ENCODE measurements around the gene SNAP47.

The SNAP47 gene

GRCh38 chr1:227753999-227754711 lies 18.9 kb downstream of the SNAP47 start:
- no peak for DNase-seq

- DNase-seq, result peak; percentile 55
These were observed 19.7 kb downstream of the SNAP47 start for GRCh38 chr1:227754958-227755357.

- no peak for DNase-seq
These were observed 21.1 kb downstream of the SNAP47 start for GRCh38 chr1:227756172-227756959.

- no peak for DNase-seq
These were observed 22.5 kb downstream of the SNAP47 start for GRCh38 chr1:227757781-227758180.

- no peak for DNase-seq
These were observed 23.1 kb downstream of the SNAP47 start for GRCh38 chr1:227758366-227758765.

- DNase-seq, result no peak
These were observed 24.4 kb downstream of the SNAP47 start for GRCh38 chr1:227759341-227760300.

- DNase-seq, result no peak
These were observed 25.1 kb downstream of the SNAP47 start for GRCh38 chr1:227760377-227760776.

- no peak for DNase-seq
These were observed 26.5 kb downstream of the SNAP47 start for GRCh38 chr1:227761621-227762230.

- peak; percentile 90 for DNase-seq
These were observed 27.1 kb downstream of the SNAP47 start for GRCh38 chr1:227762231-227762911.

- no peak for DNase-seq
These were observed 28.2 kb downstream of the SNAP47 start for GRCh38 chr1:227763246-227764018.

GRCh38 chr1:227764019-227764391 lies 28.8 kb downstream of the SNAP47 start:
- no peak for DNase-seq

GRCh38 chr1:227765261-227766014 lies 30.2 kb downstream of the SNAP47 start:
- no peak for DNase-seq

- no peak for DNase-seq
These were observed 30.9 kb downstream of the SNAP47 start for GRCh38 chr1:227766015-227766634.

- no peak for DNase-seq
These were observed 31.5 kb downstream of the SNAP47 start for GRCh38 chr1:227766653-227767277.

GRCh38 chr1:227767401-227768124 lies 32.3 kb downstream of the SNAP47 start:
- DNase-seq, result no peak

- no peak for DNase-seq
These were observed 32.8 kb downstream of the SNAP47 start for GRCh38 chr1:227768125-227768439.

GRCh38 chr1:227768640-227769039 lies 33.4 kb downstream of the SNAP47 start:
- DNase-seq, result no peak

- DNase-seq, result no peak
These were observed 34.1 kb downstream of the SNAP47 start for GRCh38 chr1:227769047-227769935.

Measured in NCI-H82 (cell line).